Mammary epithelial cell (primary cell): ENCODE data around the gene NGLY1.

Source experiments
- EZH2 ChIP-seq: IDR thresholded peaks from 2 replicates; pipeline ENCODE4 v1.6.1; 2012; ENCODE audit warnings: low read length, inconsistent platforms, borderline replicate concordance
- TF ChIP-seq, protein P1 (sequence below), 2 donors: IDR thresholded peaks in 1 of 2; conservative IDR thresholded peaks in 1 of 2; 2 replicates each; pipeline ENCODE4 v1.5.1; 2011 to 2012; ENCODE audit warnings: inconsistent platforms in 2 of 2, low read length in 2 of 2, mild to moderate bottlenecking in 2 of 2, control low read depth in 1 of 2, low read depth in 1 of 2; ENCODE audit not compliant: insufficient read depth in 1 of 2; ENCODE audit errors: extremely low read depth in 1 of 2

DNA sequence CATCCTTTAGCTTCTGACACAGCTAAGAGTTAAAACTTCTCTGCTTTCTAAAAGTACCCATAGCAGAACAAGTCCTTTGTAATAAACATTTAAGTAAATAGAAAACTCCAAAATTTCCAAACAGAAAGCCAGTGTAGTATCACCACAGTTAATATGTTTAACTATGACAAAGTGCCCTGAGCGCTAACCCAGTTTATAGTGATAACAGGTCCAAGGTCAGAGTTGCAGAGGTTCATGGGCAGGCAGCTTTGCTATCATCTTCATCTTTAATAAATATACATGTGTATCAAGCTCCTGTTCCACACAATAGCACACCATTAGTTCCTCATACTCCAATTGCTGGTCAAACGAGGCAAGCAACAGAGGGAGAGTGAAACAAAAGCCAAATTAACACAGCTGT lies 106.1 kb downstream of the NGLY1 start:
- TF ChIP-seq, protein P1, sequence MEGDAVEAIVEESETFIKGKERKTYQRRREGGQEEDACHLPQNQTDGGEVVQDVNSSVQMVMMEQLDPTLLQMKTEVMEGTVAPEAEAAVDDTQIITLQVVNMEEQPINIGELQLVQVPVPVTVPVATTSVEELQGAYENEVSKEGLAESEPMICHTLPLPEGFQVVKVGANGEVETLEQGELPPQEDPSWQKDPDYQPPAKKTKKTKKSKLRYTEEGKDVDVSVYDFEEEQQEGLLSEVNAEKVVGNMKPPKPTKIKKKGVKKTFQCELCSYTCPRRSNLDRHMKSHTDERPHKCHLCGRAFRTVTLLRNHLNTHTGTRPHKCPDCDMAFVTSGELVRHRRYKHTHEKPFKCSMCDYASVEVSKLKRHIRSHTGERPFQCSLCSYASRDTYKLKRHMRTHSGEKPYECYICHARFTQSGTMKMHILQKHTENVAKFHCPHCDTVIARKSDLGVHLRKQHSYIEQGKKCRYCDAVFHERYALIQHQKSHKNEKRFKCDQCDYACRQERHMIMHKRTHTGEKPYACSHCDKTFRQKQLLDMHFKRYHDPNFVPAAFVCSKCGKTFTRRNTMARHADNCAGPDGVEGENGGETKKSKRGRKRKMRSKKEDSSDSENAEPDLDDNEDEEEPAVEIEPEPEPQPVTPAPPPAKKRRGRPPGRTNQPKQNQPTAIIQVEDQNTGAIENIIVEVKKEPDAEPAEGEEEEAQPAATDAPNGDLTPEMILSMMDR (conservative IDR thresholded peaks at IDR 0.05 in 1 of 2, IDR thresholded peaks at IDR 0.05 in 1 of 2; ENCODE audit: extremely low read depth in 1 of 2, insufficient read depth in 1 of 2, low read depth in 1 of 2, low read length in 2 of 2), result no peak
- TF ChIP-seq EZH2, result no peak
